ENCODE measurements around the gene MELTF.

DNA sequence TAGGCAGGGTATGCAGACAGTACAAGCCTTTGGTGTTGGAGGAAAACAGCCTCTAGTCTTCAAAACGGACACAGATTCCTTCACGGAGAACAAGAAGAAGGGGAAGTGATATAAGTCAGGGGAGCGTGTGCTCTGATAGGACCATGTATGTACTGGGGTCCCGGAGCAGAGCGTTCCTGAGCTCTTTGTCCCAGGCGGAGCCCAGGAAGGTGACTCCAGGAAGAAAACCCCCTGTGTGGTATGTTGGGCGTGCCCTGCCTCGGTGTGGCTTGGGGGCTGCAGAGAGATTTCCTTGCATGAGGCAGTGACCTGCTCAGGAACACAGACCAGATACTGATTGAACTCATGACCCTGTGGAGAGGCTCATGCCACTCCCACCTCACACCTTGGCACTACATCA lies 21.7 kb downstream of the MELTF start:
- no peak for TF ChIP-seq CTCF (IDR thresholded peaks at IDR 0.05 in 2 of 3, conservative IDR thresholded peaks at IDR 0.05 in 1 of 3; ENCODE audit: insufficient read depth in 2 of 3, low read depth in 1 of 3, low read length in 3 of 3)
- no peak for TF ChIP-seq GABPA (tag; conservative IDR thresholded peaks at IDR 0.05; ENCODE audit: low read depth)
- TF ChIP-seq KLF13 (tag; IDR thresholded peaks at IDR 0.05; ENCODE audit: borderline replicate concordance, low read depth) = no peak
- no peak for TF ChIP-seq POLR2AphosphoS5 (IDR thresholded peaks at IDR 0.05; ENCODE audit: control insufficient read depth, insufficient read depth, low read depth, low read length)
- TF ChIP-seq, protein P1, sequence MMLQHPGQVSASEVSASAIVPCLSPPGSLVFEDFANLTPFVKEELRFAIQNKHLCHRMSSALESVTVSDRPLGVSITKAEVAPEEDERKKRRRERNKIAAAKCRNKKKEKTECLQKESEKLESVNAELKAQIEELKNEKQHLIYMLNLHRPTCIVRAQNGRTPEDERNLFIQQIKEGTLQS (IDR thresholded peaks at IDR 0.05) = no peak
- TF ChIP-seq, protein P1 (CRISPR knock-in tag; conservative IDR thresholded peaks at IDR 0.05) = no peak
- no peak for TF ChIP-seq ILF3 (IDR thresholded peaks at IDR 0.05; ENCODE audit: borderline replicate concordance)
- no peak for TF ChIP-seq NCOA1 (IDR thresholded peaks at IDR 0.05; ENCODE audit: low read depth)
- no peak for TF ChIP-seq MYNN (IDR thresholded peaks at IDR 0.05)
- no peak for TF ChIP-seq MYNN (CRISPR knock-in tag; IDR thresholded peaks at IDR 0.05)
- no peak for TF ChIP-seq ZNF354B (CRISPR knock-in tag; IDR thresholded peaks at IDR 0.05)
- no peak for TF ChIP-seq NR2C2 (CRISPR knock-in tag; IDR thresholded peaks at IDR 0.05)
- TF ChIP-seq NR2C2 (tag; IDR thresholded peaks at IDR 0.05) = no peak
- TF ChIP-seq USF1 (CRISPR knock-in tag; IDR thresholded peaks at IDR 0.05) = no peak
- TF ChIP-seq CEBPB (tag; IDR thresholded peaks at IDR 0.05) = no peak
- TF ChIP-seq POLR2A (conservative IDR thresholded peaks at IDR 0.05) = no peak
- no peak for TF ChIP-seq RAD21 (CRISPR knock-in tag; conservative IDR thresholded peaks at IDR 0.05 in 1 of 2, IDR thresholded peaks at IDR 0.05 in 1 of 2)

Data from K562 (cell line).